IPS DF 6.9 (cell line): ENCODE results near the gene DDX41.

Experiments
- DNase-seq: peaks from one replicate; pipeline ENCODE4 v3.0.0-alpha.2; 2013; ENCODE audit warnings: low read depth, low spot score
- H3K27ac ChIP-seq: one replicate; pipeline ENCODE4 v1.5.1; 2013; ENCODE audit warnings: low read length, control low read depth
- H3K27me3 ChIP-seq: 2 replicates; pipeline ENCODE4 v1.6.1; 2013; ENCODE audit warnings: mild to moderate bottlenecking, low read length; ENCODE audit not compliant: control insufficient read depth, insufficient read depth
- H3K36me3 ChIP-seq: 2 replicates; pipeline ENCODE4 v1.6.1; 2013; ENCODE audit warnings: low read length; ENCODE audit not compliant: control insufficient read depth, insufficient read depth
- H3K4me1 ChIP-seq: 2 replicates; pipeline ENCODE4 v1.6.1; 2013; ENCODE audit warnings: low read length; ENCODE audit not compliant: control insufficient read depth, insufficient read depth
- H3K4me3 ChIP-seq: 2 replicates; pipeline ENCODE4 v1.5.1; 2013; ENCODE audit warnings: mild to moderate bottlenecking, low read length
- H3K9me3 ChIP-seq: 2 replicates; pipeline ENCODE4 v1.6.1; 2013; ENCODE audit warnings: low read length, inconsistent platforms; ENCODE audit not compliant: control insufficient read depth, insufficient read depth
- WGBS: extraction: QIAGEN DNeasy Blood & Tissue Kit; methylation state at CpG from one replicate; pipeline ENCODE4 v1.1.7; 2013; ENCODE audit warnings: mixed read lengths, missing lambda C conversion rate; ENCODE audit not compliant: insufficient read length, insufficient coverage; 5-methylcytosine and 5-hydroxymethylcytosine counted together

DDX41 gene

GRCh38 chr5:177505075-177505474, 11.7 kb downstream of the DDX41 start:
- no peaks in the 10 kb centered on the region for H3K27me3 ChIP-seq
- H3K27ac ChIP-seq = no peak overlapping the region
- H3K9me3 ChIP-seq = no peaks in the 10 kb centered on the region
- WGBS = no CpG with 5 or more reads among the region's 4 CpGs
- peaks cover 9% of the 10 kb centered on the region; the same call in 1 of the 2 replicates for H3K36me3 ChIP-seq
- peaks cover 11% of the 10 kb centered on the region for H3K4me1 ChIP-seq
- DNase-seq = no peak
- no peak overlapping the region for H3K4me3 ChIP-seq

- WGBS = no CpG with 5 or more reads among the region's 47 CpGs
- Histone ChIP-seq H3K9me3 (no peaks in the 10 kb centered on the region), H3K27ac (no peak overlapping the region), H3K4me1 (peaks cover 6% of the 10 kb centered on the region; the same call in 1 of the 2 replicates), H3K27me3 (no peaks in the 10 kb centered on the region), H3K4me3 (no peak overlapping the region), H3K36me3 (peaks cover 9% of the 10 kb centered on the region; the same call in 1 of the 2 replicates)
- no peak for DNase-seq
Observed at GRCh38 chr5:177504086-177505056, 12.4 kb downstream of the DDX41 start.

DNA sequence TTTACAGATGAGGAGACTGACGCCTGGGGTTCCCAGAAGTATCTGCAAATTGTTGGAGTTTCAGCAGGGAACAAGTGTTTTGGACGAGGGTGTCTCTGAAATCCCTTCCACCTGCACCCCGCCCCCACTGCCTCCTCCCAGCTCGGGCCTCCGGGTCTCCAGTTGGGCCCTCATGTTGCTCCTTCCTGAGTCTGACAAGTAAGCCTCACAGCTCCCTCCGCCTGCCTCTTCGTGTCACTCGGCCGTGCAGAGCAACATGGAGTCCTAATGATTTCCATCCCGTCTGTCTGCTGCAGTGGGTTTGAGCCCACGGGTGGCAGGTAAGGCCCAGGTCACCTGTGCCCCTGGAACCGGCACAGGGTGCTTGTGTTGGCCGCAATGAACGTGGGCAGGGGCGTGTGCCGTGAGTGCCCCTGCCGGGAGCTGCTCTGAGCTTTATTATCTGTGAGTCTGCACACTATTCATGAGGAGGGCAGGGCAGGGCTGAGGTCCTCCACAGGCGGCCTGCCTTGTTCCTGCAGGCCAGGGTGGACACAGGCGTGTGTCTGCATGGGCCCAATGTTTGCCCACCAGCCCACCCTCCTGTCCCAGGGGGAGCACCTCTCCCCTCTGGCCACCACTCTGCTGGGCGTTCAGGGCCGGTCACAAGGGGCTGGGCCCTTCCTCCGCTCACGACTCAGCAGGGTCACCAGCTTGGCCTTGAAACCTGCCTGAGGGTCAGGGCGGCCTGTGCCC, 13.2 kb downstream of the DDX41 start:
- Histone ChIP-seq H3K36me3 (peaks cover 9% of the 10 kb centered on the region; the same call in 1 of the 2 replicates), H3K9me3 (no peaks in the 10 kb centered on the region), H3K4me1 (peaks cover 4% of the 10 kb centered on the region; the same call in 1 of the 2 replicates), H3K27me3 (no peaks in the 10 kb centered on the region; the same call in 1 of the 2 replicates), H3K27ac (no peak overlapping the region), H3K4me3 (no peak overlapping the region)
- no peak for DNase-seq
- WGBS = no CpG with 5 or more reads among the region's 24 CpGs

GRCh38 chr5:177502886-177503285, 13.9 kb downstream of the DDX41 start:
- DNase-seq = no peak
- peaks cover 6% of the 10 kb centered on the region; the same call in 1 of the 2 replicates for H3K36me3 ChIP-seq
- no peak overlapping the region for H3K4me3 ChIP-seq
- no CpG with 5 or more reads among the region's 16 CpGs for WGBS
- H3K4me1 ChIP-seq = peaks cover 4% of the 10 kb centered on the region; the same call in 1 of the 2 replicates
- H3K27me3 ChIP-seq = no peaks in the 10 kb centered on the region; the same call in 1 of the 2 replicates
- H3K27ac ChIP-seq = no peak overlapping the region
- no peaks in the 10 kb centered on the region for H3K9me3 ChIP-seq

- H3K36me3 ChIP-seq = peaks cover 6% of the 10 kb centered on the region; the same call in 1 of the 2 replicates
- no peak overlapping the region for H3K27ac ChIP-seq
- no peak for DNase-seq
- WGBS = no CpG with 5 or more reads among the region's 9 CpGs
- no peak overlapping the region for H3K4me3 ChIP-seq
- H3K9me3 ChIP-seq = no peaks in the 10 kb centered on the region
- no peaks in the 10 kb centered on the region; the same call in 1 of the 2 replicates for H3K27me3 ChIP-seq
- peaks cover 4% of the 10 kb centered on the region; the same call in 1 of the 2 replicates for H3K4me1 ChIP-seq
Observed at GRCh38 chr5:177501874-177502678, 14.7 kb downstream of the DDX41 start.

DNA sequence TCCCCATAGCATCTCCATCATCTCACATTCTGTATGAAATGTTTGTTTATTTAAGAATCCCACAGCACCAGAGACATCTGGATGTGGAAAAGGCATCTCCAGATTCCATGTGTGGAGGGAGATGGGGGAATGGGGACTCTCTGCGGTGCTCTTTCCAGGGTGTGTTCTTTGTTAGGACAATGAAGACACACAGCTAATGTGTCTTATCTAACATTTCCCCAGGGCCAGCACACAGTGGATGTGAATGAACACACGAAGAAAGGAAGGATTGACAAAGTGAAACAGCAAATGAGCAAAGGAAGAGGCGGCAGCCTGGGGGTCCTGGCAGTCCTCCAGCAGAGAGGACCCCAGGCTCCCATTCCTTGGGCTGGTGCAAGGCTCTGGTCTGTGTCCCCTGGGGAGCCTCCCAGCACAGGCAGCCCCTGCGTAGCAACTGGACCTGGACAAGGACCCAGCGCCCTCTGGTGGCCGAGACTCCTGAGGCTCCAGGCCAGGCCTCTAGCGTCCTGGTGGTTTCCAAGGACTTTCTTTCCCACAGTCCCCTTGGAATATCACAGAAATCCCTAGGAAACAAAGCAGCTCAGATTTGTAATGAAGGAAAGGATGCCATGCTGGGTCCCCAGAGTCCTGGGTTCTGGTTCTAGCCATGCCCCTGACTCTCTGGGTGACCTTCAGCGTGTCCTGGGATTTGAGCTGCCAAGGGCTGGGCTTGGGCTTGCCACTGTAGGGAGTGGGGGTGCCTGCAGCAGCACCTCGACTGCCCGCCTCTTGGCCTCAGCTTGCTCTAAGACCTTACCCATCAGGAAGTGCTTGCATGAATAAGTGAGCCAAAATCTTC, 15.9 kb downstream of the DDX41 start:
- WGBS = no CpG with 5 or more reads among the region's 10 CpGs
- no peak overlapping the region for H3K27ac ChIP-seq
- DNase-seq = no peak
- H3K27me3 ChIP-seq = no peaks in the 10 kb centered on the region; the same call in 1 of the 2 replicates
- no peaks in the 10 kb centered on the region for H3K9me3 ChIP-seq
- peaks cover 6% of the 10 kb centered on the region; the same call in 1 of the 2 replicates for H3K36me3 ChIP-seq
- H3K4me3 ChIP-seq = no peak overlapping the region
- peaks cover 4% of the 10 kb centered on the region; the same call in 1 of the 2 replicates for H3K4me1 ChIP-seq

GRCh38 chr5:177499842-177500241, 16.9 kb downstream of the DDX41 start:
- Histone ChIP-seq H3K4me1 (peaks cover 10% of the 10 kb centered on the region), H3K27ac (no peak overlapping the region), H3K9me3 (no peaks in the 10 kb centered on the region), H3K4me3 (no peak overlapping the region), H3K27me3 (no peaks in the 10 kb centered on the region; the same call in 1 of the 2 replicates), H3K36me3 (peaks cover 6% of the 10 kb centered on the region; the same call in 1 of the 2 replicates)
- WGBS = no CpG with 5 or more reads among the region's 6 CpGs
- no peak for DNase-seq

GRCh38 chr5:177498013-177498787, 18.6 kb downstream of the DDX41 start:
- Histone ChIP-seq H3K4me1 (peaks cover 13% of the 10 kb centered on the region), H3K27ac (no peak overlapping the region), H3K27me3 (no peaks in the 10 kb centered on the region; the same call in 1 of the 2 replicates), H3K9me3 (no peaks in the 10 kb centered on the region), H3K4me3 (peak overlapping the region; percentile 39; the same call in 1 of the 2 replicates), H3K36me3 (no peaks in the 10 kb centered on the region)
- no CpG with 5 or more reads among the region's 48 CpGs for WGBS
- no peak for DNase-seq
